Ovary (tissue), 9 donors: ENCODE data around the gene EVL. TPM values are rescaled to one million over a fixed set of nuclear protein-coding genes. Genes with fewer than 3 reads are reported as not detected.

ENCODE experiments used
- DNase-seq, 5 donors: peaks; one replicate each; pipeline ENCODE4 v3.0.0-alpha.2; 2019 to 2020
- H3K27ac ChIP-seq, 2 donors: fragments of 200-600 bp; one replicate each; pipeline versions ENCODE4 v1.5.1 to v1.8.0; 2019 to 2022
- H3K27me3 ChIP-seq: fragments of 200-600 bp; one replicate; pipeline ENCODE4 v1.8.0; 2022
- H3K36me3 ChIP-seq: fragments of 200-600 bp; sonication (generic); one replicate; pipeline ENCODE4 v1.5.1; 2019
- H3K4me1 ChIP-seq: one replicate; pipeline ENCODE4 v1.8.1; 2013; ENCODE audit warnings: mild to moderate bottlenecking, moderate library complexity; ENCODE audit not compliant: insufficient read depth
- H3K4me3 ChIP-seq: fragments of 200-600 bp; sonication (generic); one replicate; pipeline ENCODE4 v1.5.1; 2017
- H3K9me3 ChIP-seq, 2 donors: fragments of 200-600 bp in 1 of 2; sonication (generic) in 1 of 2; one replicate each; pipeline versions ENCODE4 v1.5.1 to v1.8.1; 2013 to 2019; ENCODE audit warnings: mild to moderate bottlenecking in 1 of 2, moderate library complexity in 1 of 2
- EP300 ChIP-seq: sonication (generic); formaldehyde crosslinking; IDR thresholded peaks from one replicate; pipeline ENCODE4 v1.6.1; 2017; ENCODE audit warnings: antibody characterized with exemption
- POLR2A ChIP-seq: fragments of 450-650 bp; IDR thresholded peaks from one replicate; pipeline ENCODE4 v1.6.1; 2017; ENCODE audit warnings: antibody characterized with exemption, mild to moderate bottlenecking, moderate library complexity
- WGBS, 3 donors: extraction: QIAGEN DNeasy Blood & Tissue Kit in 1 of 3; methylation state at CpG; one replicate each; pipeline versions ENCODE4 v1.1.5 to v1.1.7; 2013 to 2017; 5-methylcytosine and 5-hydroxymethylcytosine counted together
- intact Hi-C, 4 donors: fragments of 100-400 bp; cut with DNase I; formaldehyde crosslinking; loops; one replicate each; pipeline versions ENCODE4 v1.11.0 to v1.15.1; 2022 to 2023
- polyA plus RNA-seq, 2 donors: library from polyadenylated mRNA; stranded (reverse); fragments of 200-250 nt in 1 of 2; fragments of 350-450 nt in 1 of 2; fragmentation: Illumina TruSeq in 1 of 2; extraction: RNeasy Lipid Tissue Mini Kit (QIAGEN cat#74804) in 1 of 2; gene quantifications; one replicate each; pipeline ENCODE4 v1.2.3, GENCODE V29; 2013 to 2014
- total RNA-seq, 7 donors: library from RNA; depleted of rRNA in 2 of 7; stranded (reverse); fragments of >200 nt in 2 of 7; fragmentation: NEBNext Ultra II Directional in 3 of 7; extraction: Animal tissue kit (Norgen Biotek cat#: 25700) in 3 of 7; gene quantifications; one replicate each; pipeline versions ENCODE4 v1.1.0 to v1.2.4, GENCODE V29; 2016 to 2023
- TF ChIP-seq, protein P1 (sequence below), 3 donors: fragments of 450-650 bp in 2 of 3; fragments of 200-600 bp in 1 of 3; IDR thresholded peaks; one replicate each; pipeline versions ENCODE4 v1.5.1 to v1.8.0; 2016 to 2022; ENCODE audit warnings: antibody characterized with exemption in 3 of 3, mild to moderate bottlenecking in 1 of 3
- donor health status: DM: no; HTN: no; CAD: no; lungs with moderate emphysema.
- donor health status: DM: no; HTN: no; CAD: no.
- donor health status: Bipolar disorder and iron deficiency.
- donor health status: DM: yes; HTN: yes; CAD: no.
- donor health status: DM: no; HTN: no; CAD: no.
- donor health status: DM: yes; HTN: yes; CAD: no.

Gene EVL
- total and polyA plus RNA-seq, 9 donors = 41.0 to 105 (median 66.1) TPM

DNA sequence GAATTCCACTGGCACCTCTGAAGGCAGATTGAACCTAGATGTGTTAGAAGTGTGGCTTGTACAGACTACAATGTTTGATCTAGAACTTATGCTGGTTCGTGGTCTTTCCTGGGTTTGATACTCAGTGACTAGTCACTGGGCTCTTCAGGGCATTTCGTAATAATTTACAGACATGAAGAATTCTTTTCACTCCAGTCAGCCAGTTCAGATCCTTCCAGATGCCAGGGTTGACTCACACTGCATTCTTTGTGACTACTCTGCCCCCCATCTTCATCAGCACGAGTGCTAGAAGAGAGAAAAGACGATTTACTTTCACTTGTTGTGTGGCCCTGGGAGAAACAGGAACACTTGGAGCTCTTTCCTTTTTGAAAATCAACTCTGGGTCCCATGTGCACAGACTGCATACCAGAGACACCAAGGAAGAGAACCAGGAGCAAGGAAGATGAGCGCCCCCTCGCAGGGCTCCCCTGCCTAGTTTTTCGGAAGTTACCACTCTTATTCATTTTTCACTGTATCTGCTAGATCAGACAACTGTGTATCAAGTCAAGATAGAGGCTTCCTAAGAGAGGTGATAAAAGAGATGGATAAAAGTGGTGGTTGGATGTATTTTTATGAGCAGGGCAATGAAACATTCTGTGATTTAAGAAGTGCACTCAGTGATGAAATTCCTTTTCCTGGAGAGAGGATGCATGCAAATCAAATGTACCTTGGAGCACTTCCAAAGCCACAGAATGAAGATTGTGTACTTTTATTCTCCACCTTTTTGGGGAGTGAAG lies 33.5 kb upstream of the EVL start:
- peak in 2 of 5 donors; percentile 26 to 62 for DNase-seq
- Histone ChIP-seq H3K4me1 (peaks cover 16% of the 10 kb centered on the region), H3K27me3 (no peaks in the 10 kb centered on the region), H3K9me3 (no peaks in the 10 kb centered on the region), H3K36me3 (no peaks in the 10 kb centered on the region), H3K4me3 (peak overlapping the region; percentile 13), H3K27ac (no peak overlapping the region)
- WGBS, 3 donors = 37 to 42% (median 39%) methylated on average over 7 of the region's 7 CpGs
- TF ChIP-seq, protein P1, sequence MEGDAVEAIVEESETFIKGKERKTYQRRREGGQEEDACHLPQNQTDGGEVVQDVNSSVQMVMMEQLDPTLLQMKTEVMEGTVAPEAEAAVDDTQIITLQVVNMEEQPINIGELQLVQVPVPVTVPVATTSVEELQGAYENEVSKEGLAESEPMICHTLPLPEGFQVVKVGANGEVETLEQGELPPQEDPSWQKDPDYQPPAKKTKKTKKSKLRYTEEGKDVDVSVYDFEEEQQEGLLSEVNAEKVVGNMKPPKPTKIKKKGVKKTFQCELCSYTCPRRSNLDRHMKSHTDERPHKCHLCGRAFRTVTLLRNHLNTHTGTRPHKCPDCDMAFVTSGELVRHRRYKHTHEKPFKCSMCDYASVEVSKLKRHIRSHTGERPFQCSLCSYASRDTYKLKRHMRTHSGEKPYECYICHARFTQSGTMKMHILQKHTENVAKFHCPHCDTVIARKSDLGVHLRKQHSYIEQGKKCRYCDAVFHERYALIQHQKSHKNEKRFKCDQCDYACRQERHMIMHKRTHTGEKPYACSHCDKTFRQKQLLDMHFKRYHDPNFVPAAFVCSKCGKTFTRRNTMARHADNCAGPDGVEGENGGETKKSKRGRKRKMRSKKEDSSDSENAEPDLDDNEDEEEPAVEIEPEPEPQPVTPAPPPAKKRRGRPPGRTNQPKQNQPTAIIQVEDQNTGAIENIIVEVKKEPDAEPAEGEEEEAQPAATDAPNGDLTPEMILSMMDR (IDR thresholded peaks at IDR 0.05) = no peak
- TF ChIP-seq EP300 (no peak), POLR2A (no peak)
- intact Hi-C loops = no loop called here

- 92 to 95% (median 95%) methylated on average over 1 of the region's 1 CpG for WGBS, 3 donors
- H3K36me3 ChIP-seq = no peaks in the 10 kb centered on the region
- TF ChIP-seq, protein P1 (IDR thresholded peaks at IDR 0.05) = no peak
- TF ChIP-seq POLR2A (no peak), EP300 (no peak)
- no peak overlapping the region for H3K4me3 ChIP-seq
- intact Hi-C loops = no loop called here
- H3K9me3 ChIP-seq = no peaks in the 10 kb centered on the region
- peaks cover 16% of the 10 kb centered on the region for H3K4me1 ChIP-seq
- no peaks in the 10 kb centered on the region for H3K27me3 ChIP-seq
- DNase-seq = no peak
- no peak overlapping the region for H3K27ac ChIP-seq
Measured at GRCh38 chr14:100032738-100033137, 32.5 kb upstream of the EVL start.

DNA sequence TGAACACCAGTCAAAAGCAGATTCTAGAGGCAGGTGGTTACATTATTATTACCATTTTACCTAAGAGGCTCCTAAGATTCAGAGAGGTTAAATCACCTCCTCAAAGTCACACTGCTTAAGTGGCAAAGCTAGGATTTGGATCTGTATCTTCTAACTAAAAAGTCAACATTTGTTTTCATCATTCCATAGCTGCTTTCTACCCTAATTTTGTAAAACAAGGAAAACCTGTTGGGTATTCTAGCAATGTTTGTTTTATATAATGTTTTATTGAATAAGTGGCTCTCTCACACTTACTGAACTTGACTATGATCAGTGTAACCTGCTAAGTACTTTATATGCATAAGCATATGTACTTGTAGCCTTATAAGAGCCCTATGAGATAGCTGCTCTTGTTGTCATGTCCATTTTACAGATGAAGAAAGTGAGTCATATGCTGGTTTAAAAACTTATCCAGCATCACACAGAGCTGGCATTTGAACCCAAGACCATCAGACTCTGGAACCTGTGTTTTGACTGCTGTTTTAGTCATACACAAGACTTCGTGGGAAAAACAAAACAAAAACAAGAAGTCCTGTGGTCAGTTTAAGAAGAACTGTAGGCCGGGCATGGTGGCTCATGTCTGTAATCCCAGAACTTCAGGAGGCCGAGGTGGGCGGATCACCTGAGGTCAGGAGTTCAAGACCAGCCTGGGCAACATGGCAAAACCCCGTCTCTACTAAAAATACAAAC lies 31.7 kb upstream of the EVL start:
- H3K36me3 ChIP-seq = no peaks in the 10 kb centered on the region
- no peak for DNase-seq
- H3K4me1 ChIP-seq = peaks cover 16% of the 10 kb centered on the region
- no peaks in the 10 kb centered on the region for H3K9me3 ChIP-seq
- no peaks in the 10 kb centered on the region for H3K27me3 ChIP-seq
- WGBS, 3 donors = 67 to 82% (median 73%) methylated on average over 5 of the region's 5 CpGs
- H3K27ac ChIP-seq = no peak overlapping the region
- H3K4me3 ChIP-seq = no peak overlapping the region
- intact Hi-C loops = no loop called here
- TF ChIP-seq POLR2A (no peak), EP300 (no peak)
- TF ChIP-seq, protein P1 (IDR thresholded peaks at IDR 0.05) = no peak

DNA sequence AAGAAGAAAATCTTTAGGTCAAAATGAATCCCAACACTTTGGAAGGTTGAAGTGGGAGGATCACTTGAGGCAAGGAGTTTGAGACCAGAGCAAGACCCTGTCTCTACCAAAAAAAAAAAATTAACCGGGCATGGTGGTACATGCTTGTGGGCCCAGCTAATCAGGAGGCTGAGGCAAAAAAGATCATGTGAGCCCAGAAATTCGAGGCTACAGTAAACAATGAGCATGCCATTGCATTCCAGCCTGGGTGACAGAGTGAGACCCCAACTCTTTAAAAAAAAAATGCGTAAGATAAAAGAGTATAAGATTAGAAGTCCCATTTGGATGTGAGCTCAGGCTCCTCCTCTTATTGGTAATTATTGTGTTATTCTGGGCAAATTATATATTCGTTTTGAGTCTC lies 30.8 kb upstream of the EVL start:
- Histone ChIP-seq H3K4me1 (peaks cover 16% of the 10 kb centered on the region), H3K36me3 (no peaks in the 10 kb centered on the region), H3K27me3 (no peaks in the 10 kb centered on the region), H3K4me3 (no peak overlapping the region), H3K9me3 (no peaks in the 10 kb centered on the region), H3K27ac (no peak overlapping the region)
- TF ChIP-seq, protein P1 (IDR thresholded peaks at IDR 0.05) = no peak
- TF ChIP-seq POLR2A = no peak
- no peak for TF ChIP-seq EP300
- WGBS, 3 donors = 48 to 76% (median 58%) methylated on average over 4 of the region's 4 CpGs
- intact Hi-C loops = no loop called here
- DNase-seq = no peak
